AG09309 (cell line): ENCODE results near the gene LMCD1.
A peak's percentile ranks its signal among the peaks of the same experiment; 100 is the strongest.

Source experiments
- DNase-seq: peaks from one replicate; pipeline ENCODE4 v3.0.0-alpha.2; 2010; ENCODE audit warnings: low read depth
- H3K4me3 ChIP-seq: 2 replicates; pipeline ENCODE4 v1.5.1; 2011; ENCODE audit warnings: mild to moderate bottlenecking, low read depth, low read length, moderate library complexity; ENCODE audit not compliant: control insufficient read depth
- CTCF ChIP-seq: IDR thresholded peaks from 2 replicates; pipeline ENCODE4 v1.5.1; 2011; ENCODE audit warnings: mild to moderate bottlenecking, low read depth, low read length, inconsistent platforms; ENCODE audit not compliant: insufficient read depth, control insufficient read depth; ENCODE audit errors: missing control alignments

LMCD1 gene

GRCh38 chr3:8500989-8501370 is 643 bp upstream of the LMCD1 start:
- TF ChIP-seq CTCF: no peak
- H3K4me3 ChIP-seq: peak overlapping the region; percentile 61
- no peak for DNase-seq

GRCh38 chr3:8503461-8503860 is 1.8 kb downstream of the LMCD1 start:
- TF ChIP-seq CTCF: no peak
- no peak for DNase-seq
- H3K4me3 ChIP-seq: no peak overlapping the region

- H3K4me3 ChIP-seq: no peak overlapping the region
- DNase-seq: no peak
- TF ChIP-seq CTCF: no peak
Observed at GRCh38 chr3:8503871-8504610, 2.4 kb downstream of the LMCD1 start.

GRCh38 chr3:8504611-8504973 is 3.0 kb downstream of the LMCD1 start:
- no peak for DNase-seq
- TF ChIP-seq CTCF: no peak
- no peak overlapping the region for H3K4me3 ChIP-seq

GRCh38 chr3:8505621-8506020 is 4.0 kb downstream of the LMCD1 start:
- H3K4me3 ChIP-seq: no peak overlapping the region
- no peak for TF ChIP-seq CTCF
- DNase-seq: no peak

- no peak overlapping the region for H3K4me3 ChIP-seq
- TF ChIP-seq CTCF: no peak
Observed at GRCh38 chr3:8506571-8507061, 5.0 kb downstream of the LMCD1 start.

More at GRCh38 chr3:8506571-8507061, 5.0 kb downstream of the LMCD1 start:
- DNase-seq: no peak
